Measurements from ENCODE around the gene PSMC5.
"Not testable (repeated sequence)": the region's sequence is repeated elsewhere in the genome, so short reads cannot be mapped to it uniquely, and the experiment has no call there.

PSMC5 gene

GRCh38 chr17:63827002-63827800 lies at the start of gene PSMC5, which contains the start of gene FTSJ3:
Gene PSMC5, plus strand, starts transcription at chr17:63827431. Its CDS starts 60 bp downstream, at chr17:63827491.
Gene FTSJ3, minus strand, starts transcription at chr17:63827663. Its CDS starts 761 bp downstream, at chr17:63826902.
- DNase-seq, result peak; percentile 97

DNA sequence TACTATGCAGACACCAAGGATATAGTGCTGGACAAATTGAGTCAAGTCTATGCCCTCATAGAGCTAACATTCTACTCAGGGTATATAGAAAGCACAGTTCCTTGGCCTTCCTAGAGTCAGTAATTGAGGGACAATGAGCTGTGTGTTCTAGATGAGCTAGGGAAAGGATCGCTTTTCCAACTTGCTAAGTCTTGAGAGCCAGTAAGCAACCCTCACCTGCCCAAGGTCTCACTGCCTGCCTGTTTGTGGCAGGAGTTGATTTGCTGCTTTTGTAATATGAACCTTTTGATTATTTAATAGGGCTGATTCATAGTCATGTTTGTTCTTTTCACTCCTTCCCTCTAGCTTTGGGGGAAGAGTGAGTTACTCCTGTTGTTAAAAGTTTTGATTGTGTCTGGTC lies 46.7 kb upstream of the PSMC5 start:
- DNase-seq, result no peak

- no peak for DNase-seq
Measured at GRCh38 chr17:63780928-63781327, 46.3 kb upstream of the PSMC5 start.

- DNase-seq, result no peak
Measured at GRCh38 chr17:63783522-63783921, 43.7 kb upstream of the PSMC5 start.

DNA sequence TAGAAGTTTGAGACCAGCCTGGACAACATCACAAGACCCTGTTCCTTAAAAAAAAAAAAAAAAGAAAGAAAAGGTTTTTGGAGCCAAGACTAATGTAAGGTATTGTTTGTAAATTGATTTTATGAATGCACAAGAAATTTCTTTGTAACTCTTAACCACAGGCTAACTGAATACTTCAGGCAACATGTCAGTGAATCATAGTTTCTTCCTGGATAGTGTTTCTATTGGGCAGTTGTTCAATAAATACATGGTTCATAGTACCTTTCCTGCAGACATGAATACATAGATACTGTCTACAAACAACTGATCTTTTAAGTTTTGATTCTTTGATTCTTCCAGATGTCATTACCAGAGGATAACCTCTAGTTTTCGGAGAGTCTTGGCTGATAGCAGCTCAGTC lies 41.7 kb upstream of the PSMC5 start:
- no peak for DNase-seq

DNA sequence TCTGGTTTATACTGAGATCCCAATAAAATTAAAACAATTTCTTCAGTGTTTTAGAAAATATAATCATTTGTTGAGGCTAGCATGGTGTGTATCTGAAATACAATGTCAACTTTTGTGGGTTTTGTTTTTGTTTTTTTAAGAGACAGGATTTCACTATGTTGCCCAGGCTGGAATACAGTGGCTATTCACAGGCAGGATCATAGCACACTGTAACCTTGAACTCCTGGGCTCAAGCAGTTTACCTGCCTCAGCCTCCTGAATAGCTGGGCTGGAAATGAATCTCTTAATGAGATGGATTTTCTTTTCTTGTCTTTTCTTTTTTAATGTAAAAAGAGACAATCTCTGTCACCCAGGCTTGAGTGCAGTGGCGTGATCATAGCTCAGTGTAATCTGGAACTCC lies 41.1 kb upstream of the PSMC5 start:
- no peak for DNase-seq

DNA sequence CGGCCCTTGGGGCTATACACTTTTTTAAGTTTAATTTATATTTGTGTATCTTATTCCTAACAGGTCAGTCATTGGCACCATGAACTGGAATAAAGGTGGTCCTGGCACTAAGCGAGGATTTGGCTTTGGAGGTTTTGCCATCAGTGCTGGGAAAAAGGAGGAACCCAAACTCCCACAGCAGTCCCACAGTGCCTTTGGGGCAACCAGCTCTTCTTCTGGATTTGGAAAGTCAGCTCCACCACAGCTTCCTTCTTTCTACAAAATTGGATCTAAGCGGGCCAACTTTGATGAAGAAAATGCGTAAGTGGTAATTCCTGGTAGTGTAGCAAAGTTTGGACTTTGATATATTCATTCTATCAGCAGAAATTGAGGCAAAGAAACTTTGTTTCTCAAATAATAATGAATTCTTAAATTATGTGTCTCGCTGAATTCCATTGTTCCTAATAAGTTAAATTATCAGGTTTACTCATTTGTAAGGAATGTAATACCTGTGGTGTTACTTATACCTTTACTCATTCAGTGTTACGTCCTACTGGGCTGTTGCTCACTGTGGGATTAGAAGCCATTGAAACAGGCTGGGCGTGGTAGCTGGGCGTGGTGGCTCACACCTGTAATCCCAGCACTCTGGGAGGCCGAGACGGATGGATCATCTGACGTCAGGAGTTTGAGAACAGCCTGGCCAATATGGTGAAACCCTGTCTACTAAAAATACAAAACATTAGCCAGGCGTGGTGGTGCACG lies 40.1 kb upstream of the PSMC5 start:
- DNase-seq, result no peak

DNA sequence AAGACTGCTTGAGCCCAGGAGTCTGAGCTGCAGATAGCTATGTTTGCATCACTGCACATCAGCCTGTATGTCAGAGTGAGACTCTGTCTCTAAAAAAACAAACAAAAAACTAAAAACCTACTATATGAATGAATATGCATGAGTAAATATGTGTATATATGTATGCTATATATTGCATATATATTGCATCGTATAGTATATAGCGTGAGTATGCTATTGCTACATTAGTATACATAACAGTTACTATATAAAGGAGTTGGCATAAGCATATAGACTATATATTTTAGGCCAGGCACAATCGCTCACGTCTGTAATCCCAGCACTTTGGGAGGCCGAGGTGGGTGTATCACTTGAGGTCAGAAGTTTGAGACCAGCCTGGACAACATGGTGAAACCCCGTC lies 37.2 kb upstream of the PSMC5 start:
- DNase-seq, result no peak

- DNase-seq, result no peak
Measured at GRCh38 chr17:63792055-63792729, 35.0 kb upstream of the PSMC5 start.

- DNase-seq, result not testable (repeated sequence)
Measured at GRCh38 chr17:63796375-63796774, 30.9 kb upstream of the PSMC5 start.

GRCh38 chr17:63798572-63799106 lies 28.6 kb upstream of the PSMC5 start:
- no peak for DNase-seq

DNA sequence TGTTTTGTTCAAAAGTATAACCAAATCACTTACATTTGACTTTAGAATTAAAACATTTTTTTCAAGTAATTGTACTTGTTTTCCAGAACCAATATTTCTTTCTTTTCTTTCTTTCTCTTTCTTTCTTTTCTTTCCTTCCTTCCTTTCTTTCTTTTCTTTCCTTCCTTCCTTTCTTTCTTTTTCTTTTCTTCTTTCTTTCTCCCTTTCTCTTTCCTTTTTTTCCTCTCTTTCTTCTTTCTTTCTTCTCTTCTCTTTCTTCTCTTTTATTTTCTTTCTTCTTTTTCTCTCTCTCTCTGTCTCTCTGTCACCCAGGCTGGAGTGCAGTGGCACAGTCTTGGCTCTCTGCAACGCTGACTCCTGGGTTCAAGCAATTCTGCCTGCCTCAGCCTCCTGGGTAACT lies 26.4 kb upstream of the PSMC5 start:
- no peak for DNase-seq

DNA sequence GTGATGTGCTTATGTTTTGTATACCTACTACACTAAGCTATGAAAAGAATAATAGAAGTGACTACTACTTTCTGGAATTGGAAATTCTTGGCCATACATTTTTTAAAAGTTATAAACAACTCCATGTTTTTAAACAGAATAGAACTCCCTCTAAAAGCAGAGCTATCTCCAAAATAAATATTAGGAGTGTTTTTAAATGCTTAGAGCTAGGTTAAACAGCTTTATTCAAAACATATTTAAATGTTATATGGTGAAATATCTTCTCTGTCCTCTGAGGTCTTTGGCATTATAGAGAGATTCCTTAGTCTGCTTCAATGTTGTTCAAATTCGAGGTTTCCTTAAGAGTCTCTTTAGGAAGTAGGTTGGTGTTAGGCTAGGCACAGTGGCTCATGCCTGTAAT lies 22.9 kb upstream of the PSMC5 start:
- no peak for DNase-seq

GRCh38 chr17:63805591-63805990 lies 21.6 kb upstream of the PSMC5 start:
- no peak for DNase-seq

GRCh38 chr17:63809970-63810369 lies 17.3 kb upstream of the PSMC5 start:
- no peak for DNase-seq

DNA sequence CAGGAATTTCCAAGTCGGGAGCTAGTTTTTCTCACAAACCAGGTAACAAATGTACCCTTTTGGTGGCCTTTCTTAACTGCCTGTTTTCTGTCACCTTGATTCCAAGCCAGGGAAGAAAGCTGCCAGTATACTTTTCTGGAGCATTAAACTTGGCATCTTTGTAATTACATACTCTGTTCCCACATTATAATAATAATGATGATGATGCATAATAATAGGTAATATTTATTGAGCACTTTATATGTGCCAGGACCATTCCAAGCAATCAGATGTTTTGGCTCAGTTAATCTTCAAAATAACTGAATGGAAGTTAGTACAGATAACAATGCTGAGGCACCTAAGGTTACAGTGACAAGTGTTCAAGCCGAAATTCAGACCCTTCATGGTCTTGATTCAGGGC lies 11.1 kb upstream of the PSMC5 start:
- no peak for DNase-seq

- DNase-seq, result no peak
Measured at GRCh38 chr17:63816669-63817068, 10.6 kb upstream of the PSMC5 start.

DNA sequence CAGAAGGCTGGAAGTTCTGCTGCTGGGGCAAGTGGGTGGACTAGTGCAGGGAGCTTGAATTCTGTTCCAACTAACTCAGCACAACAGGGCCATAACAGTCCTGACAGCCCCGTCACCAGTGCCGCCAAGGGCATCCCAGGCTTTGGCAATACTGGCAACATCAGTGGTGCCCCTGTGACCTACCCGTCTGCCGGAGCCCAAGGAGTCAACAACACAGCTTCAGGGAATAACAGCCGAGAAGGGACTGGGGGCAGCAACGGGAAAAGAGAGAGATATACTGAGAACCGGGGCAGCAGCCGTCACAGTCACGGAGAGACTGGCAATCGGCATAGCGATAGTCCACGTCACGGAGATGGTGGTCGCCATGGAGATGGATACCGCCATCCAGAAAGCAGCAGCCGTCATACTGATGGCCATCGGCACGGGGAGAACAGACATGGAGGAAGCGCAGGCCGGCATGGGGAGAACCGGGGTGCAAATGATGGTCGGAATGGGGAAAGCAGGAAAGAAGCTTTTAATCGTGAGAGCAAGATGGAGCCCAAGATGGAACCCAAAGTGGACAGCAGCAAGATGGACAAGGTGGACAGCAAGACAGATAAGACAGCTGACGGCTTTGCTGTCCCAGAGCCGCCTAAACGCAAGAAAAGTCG lies 9.4 kb upstream of the PSMC5 start:
- no peak for DNase-seq

DNA sequence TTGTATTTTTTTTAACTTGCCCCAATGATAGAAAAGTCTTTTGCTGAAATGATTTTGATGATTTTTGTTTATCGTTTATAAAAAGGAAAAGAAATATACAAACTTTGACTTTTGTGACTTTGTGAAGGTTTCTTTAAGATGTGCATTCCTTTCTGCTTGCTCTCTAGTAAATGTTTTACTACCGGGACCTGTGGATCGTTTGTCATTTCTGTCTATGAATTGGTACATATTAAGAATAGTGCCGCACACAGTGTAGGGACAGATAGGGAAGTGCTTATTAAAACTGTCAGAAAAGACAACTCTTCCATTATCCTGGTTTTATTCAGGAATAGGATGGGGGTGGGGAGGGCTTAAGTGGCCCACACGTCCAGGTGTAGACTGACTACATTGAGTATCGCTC lies 8.1 kb upstream of the PSMC5 start:
- no peak for DNase-seq

DNA sequence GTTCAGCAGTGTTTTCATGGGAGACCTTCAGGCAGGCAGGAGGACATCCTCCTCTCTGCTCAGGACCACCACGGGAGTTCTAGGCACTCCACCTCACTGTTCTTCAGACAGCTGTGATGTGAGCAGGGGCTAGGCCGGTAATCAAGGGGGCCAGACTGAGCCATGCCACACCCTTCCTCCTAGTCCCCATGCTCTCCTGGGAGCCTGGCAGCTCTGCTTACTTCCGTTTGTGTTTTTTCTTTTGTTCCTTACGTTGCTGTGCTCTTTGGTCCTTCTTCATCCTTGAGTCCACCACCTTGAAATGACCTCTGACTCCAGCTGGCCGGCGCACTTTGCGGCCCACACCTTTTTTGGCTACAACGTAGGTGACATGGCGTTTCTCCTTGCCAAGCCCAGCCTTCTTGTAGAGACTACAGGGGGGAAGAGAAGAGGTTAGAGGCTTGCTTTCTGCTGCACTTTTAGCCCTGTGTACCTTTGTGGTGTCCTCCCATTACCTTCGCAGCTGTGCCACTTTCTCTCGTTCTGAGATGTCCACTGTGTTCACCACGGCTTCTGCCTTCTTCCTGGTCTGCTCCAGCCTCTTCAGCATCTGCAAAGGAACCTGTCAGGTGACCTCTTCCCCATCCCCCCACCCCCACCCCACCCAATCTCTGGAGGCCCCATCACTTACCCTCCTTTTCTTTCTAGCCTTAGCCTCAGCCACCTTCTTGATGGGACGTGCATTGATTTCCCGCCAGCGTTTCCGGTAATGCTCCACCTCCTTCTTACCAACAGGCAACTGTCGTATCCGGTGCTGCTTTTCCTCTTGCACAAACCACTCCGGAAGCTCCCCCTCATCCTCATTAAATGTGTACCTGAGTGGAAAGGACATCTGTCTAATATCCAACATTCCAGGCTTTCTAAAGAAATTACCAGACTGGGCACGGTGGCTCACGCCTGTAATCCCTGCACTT lies 7.4 kb upstream of the PSMC5 start:
- peak; percentile 34 for DNase-seq

DNA sequence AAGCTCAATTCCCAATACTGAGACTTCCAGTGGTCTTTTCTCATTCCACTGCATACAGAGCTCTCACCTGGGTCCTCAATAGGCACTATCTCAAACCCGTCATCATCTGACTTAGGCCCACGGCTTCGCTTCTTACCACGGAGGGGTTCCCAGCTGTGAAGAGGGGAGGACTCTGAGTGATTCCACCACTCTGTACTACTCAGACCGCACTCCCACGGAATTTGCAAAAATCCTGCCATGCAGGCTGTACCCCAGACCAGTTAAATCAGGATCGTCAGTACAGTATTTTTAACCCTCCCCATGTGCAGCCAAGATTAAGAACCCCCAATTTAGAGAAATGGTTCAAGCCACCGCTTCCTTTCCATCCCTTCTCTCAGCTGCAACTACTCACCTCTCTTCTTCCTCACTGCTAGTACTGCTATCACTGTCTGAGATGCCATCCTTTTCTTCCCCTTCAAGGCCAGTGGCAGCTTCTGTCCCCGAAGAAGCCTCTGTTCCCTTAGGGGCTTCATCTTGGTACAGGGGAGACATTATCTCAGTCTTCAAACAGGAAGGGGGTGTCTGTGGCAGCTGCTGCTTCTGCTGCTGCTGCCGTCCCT lies 6.2 kb upstream of the PSMC5 start:
- DNase-seq, result no peak
